Activated CD4-positive, alpha-beta T cell treated with anti-CD3 and anti-CD28 coated beads, Interleukin-2, amount 10 ng/mL, durations not matched to agents 7 days and 5 days (primary cell): Measurements from ENCODE around the gene SCP2. TPM values are rescaled to one million over a fixed set of nuclear protein-coding genes. Genes with fewer than 3 reads are reported as not detected.

Experiments used
- CTCF ChIA-PET: fragments of 350-600 bp; sonication (Branson Sonifier 250); formaldehyde crosslinking; loops from one replicate; lab custom pipeline; 2021; ENCODE audit warnings: antibody characterized with exemption; lab: Charles Lee
- POLR2A ChIA-PET: fragments of 350-600 bp; sonication (Branson Sonifier 250); formaldehyde crosslinking; loops from one replicate; lab custom pipeline; 2021; ENCODE audit warnings: antibody characterized with exemption; lab: Charles Lee
- DNase-seq: peaks from one replicate; pipeline ENCODE4 v3.0.0-alpha.2; 2020
- H3K27ac Mint-ChIP-seq: one replicate; pipeline ENCODE4 v1.8.0; 2021; ENCODE audit warnings: mild to moderate bottlenecking, moderate library complexity, mixed read lengths
- H3K27me3 Mint-ChIP-seq: one replicate; pipeline ENCODE4 v1.8.0; 2021; ENCODE audit warnings: mixed read lengths
- H3K36me3 Mint-ChIP-seq: one replicate; pipeline ENCODE4 v1.8.0; 2021; ENCODE audit warnings: low read depth, mixed read lengths
- H3K4me1 Mint-ChIP-seq: one replicate; pipeline ENCODE4 v1.8.0; 2021; ENCODE audit warnings: mixed read lengths
- H3K4me3 Mint-ChIP-seq: one replicate; pipeline ENCODE4 v1.8.0; 2021; ENCODE audit warnings: mild to moderate bottlenecking, moderate library complexity, mixed read lengths
- H3K9me3 Mint-ChIP-seq: one replicate; pipeline ENCODE4 v1.8.0; 2021; ENCODE audit warnings: mixed read lengths
- total RNA-seq, 2 experiments: library from RNA; stranded (reverse); gene quantifications; one replicate each; pipeline ENCODE4 v1.2.3, GENCODE V29; 2021

Gene SCP2
- total RNA-seq, 2 experiments from 2014 or later = 83.3 to 102 TPM

GRCh38 chr1:53057127-53057526 is 130.1 kb downstream of the SCP2 start:
- ChIA-PET CTCF (interaction anchor here (0.5 to 1.3 kb wide), 2 partner anchors 12 to 689 kb away, joined by 3 to 5 read pairs; no protein-coding TSS in a partner anchor), POLR2A (no interaction called here)
- H3K4me1 Mint-ChIP-seq = peaks cover 1% of the 10 kb centered on the region
- peaks cover 34% of the 10 kb centered on the region for H3K27me3 Mint-ChIP-seq
- no peaks in the 10 kb centered on the region for H3K9me3 Mint-ChIP-seq
- peaks cover 19% of the 10 kb centered on the region for H3K36me3 Mint-ChIP-seq
- no peak for DNase-seq
- H3K4me3 Mint-ChIP-seq = no peak overlapping the region
- no peak overlapping the region for H3K27ac Mint-ChIP-seq

GRCh38 chr1:53060579-53060978 is 133.5 kb downstream of the SCP2 start:
- Mint-ChIP-seq H3K27me3 (peaks cover 51% of the 10 kb centered on the region), H3K27ac (no peak overlapping the region), H3K36me3 (no peaks in the 10 kb centered on the region), H3K4me1 (peaks cover 3% of the 10 kb centered on the region), H3K9me3 (no peaks in the 10 kb centered on the region), H3K4me3 (no peak overlapping the region)
- CTCF ChIA-PET = interaction anchor here (0.6 to 1.6 kb wide), 4 partner anchors 8 to 727 kb away, joined by 3 to 5 read pairs (median 4); no protein-coding TSS in a partner anchor
- POLR2A ChIA-PET = no interaction called here
- no peak for DNase-seq

GRCh38 chr1:53061123-53061858 is 134.2 kb downstream of the SCP2 start:
- Mint-ChIP-seq H3K4me3 (no peak overlapping the region), H3K4me1 (peaks cover 3% of the 10 kb centered on the region)
- POLR2A ChIA-PET = no interaction called here

GRCh38 chr1:53061859-53062707 is 135.0 kb downstream of the SCP2 start, which contains the start of gene PODN:
TSS of gene PODN (plus strand) at chr1:53062213. CDS start at chr1:53069856, 7,643 bp downstream.
- no peaks in the 10 kb centered on the region for H3K9me3 Mint-ChIP-seq
- ChIA-PET POLR2A (no interaction called here), CTCF (no interaction called here)
- H3K27ac Mint-ChIP-seq = no peak within 1 kb of the TSS
- peaks cover 3% of the 10 kb centered on the region for H3K4me1 Mint-ChIP-seq
- no peak for DNase-seq
- H3K36me3 Mint-ChIP-seq = no peaks in the 10 kb centered on the region
- peaks cover 52% of the 10 kb centered on the region for H3K27me3 Mint-ChIP-seq
- peak within 1 kb of the TSS; percentile 11 for H3K4me3 Mint-ChIP-seq

More at GRCh38 chr1:53061123-53061858, 134.2 kb downstream of the SCP2 start:
- CTCF ChIA-PET = interaction anchor here (0.6 kb wide), 1 partner anchor 728 kb away, joined by 4 read pairs; no protein-coding TSS in a partner anchor
- no peaks in the 10 kb centered on the region for H3K9me3 Mint-ChIP-seq
- H3K27me3 Mint-ChIP-seq = peaks cover 52% of the 10 kb centered on the region
- no peak for DNase-seq
- H3K27ac Mint-ChIP-seq = no peak overlapping the region
- no peaks in the 10 kb centered on the region for H3K36me3 Mint-ChIP-seq

- Mint-ChIP-seq H3K36me3 (no peaks in the 10 kb centered on the region), H3K4me1 (peaks cover 3% of the 10 kb centered on the region), H3K27me3 (peaks cover 49% of the 10 kb centered on the region), H3K27ac (no peak overlapping the region), H3K9me3 (no peaks in the 10 kb centered on the region), H3K4me3 (peak overlapping the region; percentile 11)
- ChIA-PET POLR2A (interaction anchor here (0.6 kb wide), 1 partner anchor 107 kb away, joined by 3 read pairs; no protein-coding TSS in a partner anchor), CTCF (no interaction called here)
- DNase-seq = no peak
Measured at GRCh38 chr1:53062708-53063591, 135.9 kb downstream of the SCP2 start.

- H3K4me3 Mint-ChIP-seq = no peak overlapping the region
Measured at GRCh38 chr1:53063744-53064515, 136.9 kb downstream of the SCP2 start.

DNA sequence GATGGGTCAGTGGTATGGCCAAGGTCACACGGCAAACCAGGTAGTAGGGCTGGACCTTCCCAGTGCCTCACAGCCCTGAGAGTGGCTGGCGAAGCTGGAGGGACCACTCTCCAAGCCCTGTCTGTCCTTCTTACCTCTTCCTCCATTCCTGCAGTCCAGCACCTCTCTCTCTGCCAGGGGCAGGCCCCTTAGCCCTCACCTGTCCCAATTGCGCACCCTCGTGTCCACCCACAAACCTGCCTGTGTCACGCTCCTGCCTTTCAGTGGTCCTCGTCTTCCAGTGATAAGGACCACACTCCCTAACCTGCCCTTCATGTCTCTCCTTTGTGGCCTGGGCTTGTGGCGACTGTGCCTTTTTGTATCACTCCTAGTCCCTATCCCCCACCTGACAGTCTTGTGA is 138.3 kb downstream of the SCP2 start:
- POLR2A ChIA-PET = no interaction called here
- Mint-ChIP-seq H3K27ac (no peak overlapping the region), H3K27me3 (peaks cover 32% of the 10 kb centered on the region), H3K4me1 (peaks cover 3% of the 10 kb centered on the region), H3K36me3 (no peaks in the 10 kb centered on the region), H3K9me3 (no peaks in the 10 kb centered on the region), H3K4me3 (no peak overlapping the region)
- DNase-seq = no peak
- CTCF ChIA-PET = interaction anchor here (0.6 kb wide), 1 partner anchor 1462 kb away, joined by 3 read pairs; no protein-coding TSS in a partner anchor

More at GRCh38 chr1:53063744-53064515, 136.9 kb downstream of the SCP2 start:
- no peaks in the 10 kb centered on the region for H3K9me3 Mint-ChIP-seq
- POLR2A ChIA-PET = interaction anchor here (0.6 kb wide), 1 partner anchor 108 kb away, joined by 3 read pairs; no protein-coding TSS in a partner anchor
- H3K4me1 Mint-ChIP-seq = peaks cover 3% of the 10 kb centered on the region
- peaks cover 45% of the 10 kb centered on the region for H3K27me3 Mint-ChIP-seq
- CTCF ChIA-PET = interaction anchor here (1.2 kb wide), 1 partner anchor 11 kb away, joined by 3 read pairs; no protein-coding TSS in a partner anchor
- no peak for DNase-seq
- no peak overlapping the region for H3K27ac Mint-ChIP-seq
- H3K36me3 Mint-ChIP-seq = no peaks in the 10 kb centered on the region

- Mint-ChIP-seq H3K9me3 (no peaks in the 10 kb centered on the region), H3K27me3 (peaks cover 21% of the 10 kb centered on the region), H3K27ac (no peak overlapping the region), H3K4me3 (no peak overlapping the region), H3K4me1 (peaks cover 3% of the 10 kb centered on the region), H3K36me3 (no peaks in the 10 kb centered on the region)
- no peak for DNase-seq
- POLR2A ChIA-PET = no interaction called here
- CTCF ChIA-PET = interaction anchor here (0.6 to 0.9 kb wide), 3 partner anchors 23 to 901 kb away, joined by 3 to 4 read pairs (median 4); no protein-coding TSS in a partner anchor
Measured at GRCh38 chr1:53066488-53066887, 139.4 kb downstream of the SCP2 start.

GRCh38 chr1:53066891-53067738 is 140.0 kb downstream of the SCP2 start:
- Mint-ChIP-seq H3K36me3 (no peaks in the 10 kb centered on the region), H3K27me3 (peaks cover 18% of the 10 kb centered on the region), H3K9me3 (no peaks in the 10 kb centered on the region), H3K27ac (no peak overlapping the region), H3K4me1 (peaks cover 2% of the 10 kb centered on the region), H3K4me3 (no peak overlapping the region)
- ChIA-PET CTCF (interaction anchor here (0.5 to 0.9 kb wide), 2 partner anchors 22 to 113 kb away, joined by 4 read pairs; no protein-coding TSS in a partner anchor), POLR2A (no interaction called here)
- DNase-seq = no peak

DNA sequence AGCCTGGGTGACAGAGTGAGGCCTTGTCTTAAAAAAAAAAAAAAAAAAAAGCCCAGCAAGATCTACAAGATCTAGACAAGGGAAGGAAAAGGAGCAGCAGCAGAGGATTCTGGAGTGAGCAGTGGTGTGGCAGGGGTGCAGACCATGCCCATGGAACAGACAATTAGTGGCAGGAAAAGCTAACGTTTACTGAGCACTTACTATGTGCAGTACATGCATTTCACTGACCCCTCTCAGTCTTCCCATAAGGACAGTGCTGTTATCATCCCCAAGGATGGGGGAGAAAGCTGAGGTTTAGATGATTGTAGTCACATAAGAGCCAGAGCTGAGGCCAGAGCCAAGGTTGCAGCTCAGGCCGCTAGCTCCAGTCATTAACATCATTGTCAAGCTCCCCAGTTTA is 140.8 kb downstream of the SCP2 start:
- H3K4me3 Mint-ChIP-seq = no peak overlapping the region
- ChIA-PET POLR2A (no interaction called here), CTCF (interaction anchor here (0.5 to 1.9 kb wide), 5 partner anchors 8 to 131 kb away, joined by 3 to 4 read pairs (median 3); no protein-coding TSS in a partner anchor)
- H3K9me3 Mint-ChIP-seq = no peaks in the 10 kb centered on the region
- no peak overlapping the region for H3K27ac Mint-ChIP-seq
- H3K27me3 Mint-ChIP-seq = peaks cover 16% of the 10 kb centered on the region
- H3K4me1 Mint-ChIP-seq = peaks cover 2% of the 10 kb centered on the region
- no peaks in the 10 kb centered on the region for H3K36me3 Mint-ChIP-seq
- no peak for DNase-seq
